ENCODE measurements around the gene DCC.

- TF ChIP-seq CTCF (conservative IDR thresholded peaks at IDR 0.05 in 1 of 2, IDR thresholded peaks at IDR 0.05 in 1 of 2; ENCODE audit: low read depth in 1 of 2, low read length in 2 of 2) = no peak
- TF ChIP-seq EZH2 (IDR thresholded peaks at IDR 0.05; ENCODE audit: low read length, missing control alignments) = no peak
These were observed 487.0 kb downstream of the DCC start for GRCh38 chr18:52826994-52827393.

Data from fibroblast of lung (primary cell).